ENCODE data around the gene CECR2. TPM values are rescaled to one million over a fixed set of nuclear protein-coding genes. Genes with fewer than 3 reads are reported as not detected.

CECR2 gene
- total RNA-seq, 1 experiment from 2014 or later, result not detected

- POLR2A ChIA-PET (ENCODE audit: unreplicated experiment), result no interaction called here
- CTCF ChIA-PET, result no interaction called here
- Histone ChIP-seq H2AFZ (ENCODE audit: low read length) (no peak overlapping the region), H3K9me3 (ENCODE audit: low read length) (no peaks in the 10 kb centered on the region), H3K4me1 (ENCODE audit: insufficient read depth, low read length) (no peaks in the 10 kb centered on the region), H3K27ac (ENCODE audit: low read length) (no peak overlapping the region), H3K9ac (ENCODE audit: low read length) (no peak overlapping the region), H3K4me2 (ENCODE audit: low read length) (no peak overlapping the region), H3K36me3 (ENCODE audit: low read depth, low read length) (peaks cover 21% of the 10 kb centered on the region), H4K20me1 (ENCODE audit: low read length) (no peaks in the 10 kb centered on the region), H3K79me2 (ENCODE audit: low read length) (no peaks in the 10 kb centered on the region), H3F3A (ENCODE audit: low read length, unreplicated experiment) (no peaks in the 10 kb centered on the region), H3K27me3 (ENCODE audit: low read length) (no peaks in the 10 kb centered on the region), H3K4me3 (ENCODE audit: low read length) (no peak overlapping the region), H3K9me2 (replicated peaks; ENCODE audit: low read length) (no peaks in the 10 kb centered on the region)
- no TSS peak for BruUV-seq (replicated peaks)
- DNase-seq (no peak), ATAC-seq (no peak)
- intact Hi-C loops (cut with micrococcal nuclease), result no loop called here
- TF ChIP-seq CTCF (conservative IDR thresholded peaks at IDR 0.05; ENCODE audit: low read depth, low read length) (no peak), EZH2 (IDR thresholded peaks at IDR 0.05; ENCODE audit: low read length, unreplicated experiment) (no peak), EZH2phosphoT487 (IDR thresholded peaks at IDR 0.05; ENCODE audit: borderline replicate concordance, low read length) (no peak)
Observed at GRCh38 chr22:17597217-17597616, 228.0 kb downstream of the CECR2 start.

- H3K36me3 ChIP-seq (ENCODE audit: low read depth, low read length), result peaks cover 17% of the 10 kb centered on the region
- H3K9ac ChIP-seq (ENCODE audit: low read length), result no peak overlapping the region
- H3F3A ChIP-seq (ENCODE audit: low read length, unreplicated experiment), result no peaks in the 10 kb centered on the region
- no peak for TF ChIP-seq CTCF (conservative IDR thresholded peaks at IDR 0.05; ENCODE audit: low read depth, low read length)
- TF ChIP-seq EZH2 (IDR thresholded peaks at IDR 0.05; ENCODE audit: low read length, unreplicated experiment), result no peak
- TF ChIP-seq EZH2phosphoT487 (IDR thresholded peaks at IDR 0.05; ENCODE audit: borderline replicate concordance, low read length), result no peak
- H3K79me2 ChIP-seq (ENCODE audit: low read length), result no peaks in the 10 kb centered on the region
- no peak overlapping the region for H3K27ac ChIP-seq (ENCODE audit: low read length)
- BruUV-seq (replicated peaks), result no TSS peak
- DNase-seq, result no peak
- POLR2A ChIA-PET (ENCODE audit: unreplicated experiment), result no interaction called here
- intact Hi-C loops (cut with micrococcal nuclease), result no loop called here
- no peak overlapping the region for H3K4me3 ChIP-seq (ENCODE audit: low read length)
- H3K9me3 ChIP-seq (ENCODE audit: low read length), result no peaks in the 10 kb centered on the region
- CTCF ChIA-PET, result no interaction called here
- no peak overlapping the region for H3K4me2 ChIP-seq (ENCODE audit: low read length)
- H3K27me3 ChIP-seq (ENCODE audit: low read length), result no peaks in the 10 kb centered on the region
- H4K20me1 ChIP-seq (ENCODE audit: low read length), result no peaks in the 10 kb centered on the region
- ATAC-seq, result no peak
- H3K4me1 ChIP-seq (ENCODE audit: insufficient read depth, low read length), result no peaks in the 10 kb centered on the region
- H3K9me2 ChIP-seq (replicated peaks; ENCODE audit: low read length), result no peaks in the 10 kb centered on the region
- no peak overlapping the region for H2AFZ ChIP-seq (ENCODE audit: low read length)
Observed at GRCh38 chr22:17598318-17598717, 229.1 kb downstream of the CECR2 start.

GRCh38 chr22:17601031-17601430, 231.8 kb downstream of the CECR2 start:
- Histone ChIP-seq H3K36me3 (ENCODE audit: low read depth, low read length) (peaks cover 9% of the 10 kb centered on the region), H3K9me2 (replicated peaks; ENCODE audit: low read length) (no peaks in the 10 kb centered on the region), H3K9ac (ENCODE audit: low read length) (no peak overlapping the region), H3K27me3 (ENCODE audit: low read length) (no peaks in the 10 kb centered on the region), H3F3A (ENCODE audit: low read length, unreplicated experiment) (no peaks in the 10 kb centered on the region), H3K4me2 (ENCODE audit: low read length) (no peak overlapping the region), H3K4me3 (ENCODE audit: low read length) (no peak overlapping the region), H3K27ac (ENCODE audit: low read length) (no peak overlapping the region), H4K20me1 (ENCODE audit: low read length) (no peaks in the 10 kb centered on the region), H3K9me3 (ENCODE audit: low read length) (no peaks in the 10 kb centered on the region), H3K4me1 (ENCODE audit: insufficient read depth, low read length) (no peaks in the 10 kb centered on the region), H2AFZ (ENCODE audit: low read length) (no peak overlapping the region), H3K79me2 (ENCODE audit: low read length) (peaks cover 7% of the 10 kb centered on the region; the same call in 1 of the 2 replicates)
- no TSS peak for BruUV-seq (replicated peaks)
- DNase-seq (no peak), ATAC-seq (no peak; the same call in 1 of the 2 replicates)
- POLR2A ChIA-PET (ENCODE audit: unreplicated experiment), result interaction anchor here (0.6 kb wide), 1 partner anchor 518 kb away, joined by 6 read pairs; no protein-coding TSS in a partner anchor
- intact Hi-C loops (cut with micrococcal nuclease), result no loop called here
- CTCF ChIA-PET, result interaction anchor here (1.1 kb wide), 1 partner anchor 42 kb away, joined by 3 read pairs; no protein-coding TSS in a partner anchor
- TF ChIP-seq CTCF (conservative IDR thresholded peaks at IDR 0.05; ENCODE audit: low read depth, low read length), result no peak
- no peak for TF ChIP-seq EZH2phosphoT487 (IDR thresholded peaks at IDR 0.05; ENCODE audit: borderline replicate concordance, low read length)
- no peak for TF ChIP-seq EZH2 (IDR thresholded peaks at IDR 0.05; ENCODE audit: low read length, unreplicated experiment)
